Activated naive CD4-positive, alpha-beta T cell treated with anti-CD3 and anti-CD28 coated beads, Interleukin-2, amount 50 U/mL, for 16 hours (primary cell): ENCODE results near the gene NLRP13.
"Not testable (repeated sequence)": the region's sequence is repeated elsewhere in the genome, so short reads cannot be mapped to it uniquely, and the experiment has no call there.

Source experiments
- DNase-seq: peaks from one replicate; pipeline ENCODE4 v3.0.0-alpha.2; 2020

The NLRP13 gene, protein sequence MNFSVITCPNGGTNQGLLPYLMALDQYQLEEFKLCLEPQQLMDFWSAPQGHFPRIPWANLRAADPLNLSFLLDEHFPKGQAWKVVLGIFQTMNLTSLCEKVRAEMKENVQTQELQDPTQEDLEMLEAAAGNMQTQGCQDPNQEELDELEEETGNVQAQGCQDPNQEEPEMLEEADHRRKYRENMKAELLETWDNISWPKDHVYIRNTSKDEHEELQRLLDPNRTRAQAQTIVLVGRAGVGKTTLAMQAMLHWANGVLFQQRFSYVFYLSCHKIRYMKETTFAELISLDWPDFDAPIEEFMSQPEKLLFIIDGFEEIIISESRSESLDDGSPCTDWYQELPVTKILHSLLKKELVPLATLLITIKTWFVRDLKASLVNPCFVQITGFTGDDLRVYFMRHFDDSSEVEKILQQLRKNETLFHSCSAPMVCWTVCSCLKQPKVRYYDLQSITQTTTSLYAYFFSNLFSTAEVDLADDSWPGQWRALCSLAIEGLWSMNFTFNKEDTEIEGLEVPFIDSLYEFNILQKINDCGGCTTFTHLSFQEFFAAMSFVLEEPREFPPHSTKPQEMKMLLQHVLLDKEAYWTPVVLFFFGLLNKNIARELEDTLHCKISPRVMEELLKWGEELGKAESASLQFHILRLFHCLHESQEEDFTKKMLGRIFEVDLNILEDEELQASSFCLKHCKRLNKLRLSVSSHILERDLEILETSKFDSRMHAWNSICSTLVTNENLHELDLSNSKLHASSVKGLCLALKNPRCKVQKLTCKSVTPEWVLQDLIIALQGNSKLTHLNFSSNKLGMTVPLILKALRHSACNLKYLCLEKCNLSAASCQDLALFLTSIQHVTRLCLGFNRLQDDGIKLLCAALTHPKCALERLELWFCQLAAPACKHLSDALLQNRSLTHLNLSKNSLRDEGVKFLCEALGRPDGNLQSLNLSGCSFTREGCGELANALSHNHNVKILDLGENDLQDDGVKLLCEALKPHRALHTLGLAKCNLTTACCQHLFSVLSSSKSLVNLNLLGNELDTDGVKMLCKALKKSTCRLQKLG

GRCh38 chr19:55931936-55932386 lies at the start of gene NLRP13:
TSS of gene NLRP13 (minus strand) at chr19:55932336. CDS start at chr19:55932311, 25 bp downstream.
- DNase-seq = no peak

- no peak for DNase-seq
Observed at GRCh38 chr19:55980415-55980814, 48.3 kb upstream of the NLRP13 start.

GRCh38 chr19:55973982-55974381 lies 41.8 kb upstream of the NLRP13 start:
- no peak for DNase-seq

DNA sequence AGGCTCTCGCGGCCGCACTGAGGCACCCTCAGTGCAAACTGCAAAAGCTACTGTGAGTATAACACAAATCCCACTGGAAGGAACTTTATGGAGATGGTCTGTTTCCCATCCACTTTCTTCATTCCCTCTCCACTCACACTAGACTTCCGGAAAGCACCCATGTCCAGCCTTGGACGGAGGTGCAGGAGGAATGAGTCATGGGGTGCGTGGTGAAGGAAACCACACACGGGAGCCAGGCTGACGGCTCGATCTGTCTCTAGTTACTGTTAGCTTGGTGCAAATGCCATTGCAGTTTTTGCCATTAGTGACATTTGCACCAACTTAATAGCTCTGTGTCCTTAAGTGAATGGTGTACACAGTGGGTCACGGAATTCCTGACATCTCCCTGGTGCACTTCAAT lies 30.1 kb upstream of the NLRP13 start:
- DNase-seq = no peak

GRCh38 chr19:55959996-55960675 lies 28.0 kb upstream of the NLRP13 start:
- DNase-seq = no peak

- DNase-seq = no peak
Observed at GRCh38 chr19:55958356-55958755, 26.2 kb upstream of the NLRP13 start.

- DNase-seq = no peak
Observed at GRCh38 chr19:55956431-55956830, 24.3 kb upstream of the NLRP13 start.

DNA sequence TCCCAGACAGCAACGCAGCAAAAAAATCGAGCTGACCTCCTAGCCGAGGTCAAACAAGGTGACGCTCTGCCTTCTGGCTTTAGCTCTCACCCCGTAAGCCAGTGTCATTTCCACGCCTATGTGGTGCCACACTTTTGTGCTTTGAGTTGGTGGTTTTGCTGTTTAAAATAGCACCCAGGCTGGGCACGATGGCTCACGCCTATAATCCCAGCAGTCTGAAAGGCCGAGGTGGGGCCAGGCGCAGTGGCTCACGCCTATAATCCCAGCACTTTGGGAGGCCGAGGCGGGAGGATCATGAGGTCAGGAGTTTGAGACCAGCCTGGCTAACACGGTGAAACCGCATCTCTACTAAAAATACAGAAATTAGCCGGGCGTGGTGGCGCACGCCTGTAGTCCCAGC lies 18.4 kb upstream of the NLRP13 start:
- not testable (repeated sequence) for DNase-seq

DNA sequence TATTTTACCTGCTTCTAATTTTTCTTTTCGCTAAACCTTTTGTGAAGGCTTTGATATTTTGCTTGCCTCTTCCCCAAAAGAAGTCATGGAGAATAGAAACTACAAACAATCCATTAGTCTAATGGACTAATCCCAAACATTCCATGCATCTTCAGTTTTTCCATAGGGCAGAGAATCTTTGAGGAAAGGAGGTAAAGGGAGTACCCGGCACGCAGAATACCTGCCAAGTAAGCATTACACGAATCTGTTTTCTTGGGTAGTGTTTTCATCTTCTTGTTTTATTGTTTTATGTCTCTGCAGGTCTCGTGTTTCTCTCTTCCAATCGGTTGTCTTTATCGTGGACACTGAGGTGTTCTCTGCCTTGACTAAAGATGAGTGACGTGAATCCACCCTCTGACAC lies 15.4 kb upstream of the NLRP13 start, which contains the start of gene NLRP8:
NLRP8 (plus strand) TSS at position 301 of the 400 bp plus-strand sequence.
- no peak for DNase-seq

DNA sequence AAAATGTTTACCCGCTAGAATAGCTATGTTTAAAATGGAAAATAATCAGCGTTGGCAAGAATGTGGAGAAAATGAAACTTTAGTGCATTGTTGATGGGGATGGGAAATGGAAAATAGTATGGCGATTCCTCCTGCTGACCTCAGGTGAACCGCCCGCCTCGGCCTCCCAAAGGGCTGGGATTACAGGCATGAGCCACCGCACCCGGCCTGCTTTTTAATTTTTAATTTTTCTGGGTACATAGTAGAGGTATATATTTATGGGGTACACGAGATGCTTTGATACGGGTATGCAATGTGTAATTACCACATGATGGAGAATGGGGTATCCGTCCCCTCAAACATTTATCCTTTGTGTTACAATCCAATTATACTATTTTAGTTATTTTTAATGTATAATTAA lies 8.2 kb upstream of the NLRP13 start:
- DNase-seq = no peak

GRCh38 chr19:55939206-55939605 lies 7.1 kb upstream of the NLRP13 start:
- no peak for DNase-seq

DNA sequence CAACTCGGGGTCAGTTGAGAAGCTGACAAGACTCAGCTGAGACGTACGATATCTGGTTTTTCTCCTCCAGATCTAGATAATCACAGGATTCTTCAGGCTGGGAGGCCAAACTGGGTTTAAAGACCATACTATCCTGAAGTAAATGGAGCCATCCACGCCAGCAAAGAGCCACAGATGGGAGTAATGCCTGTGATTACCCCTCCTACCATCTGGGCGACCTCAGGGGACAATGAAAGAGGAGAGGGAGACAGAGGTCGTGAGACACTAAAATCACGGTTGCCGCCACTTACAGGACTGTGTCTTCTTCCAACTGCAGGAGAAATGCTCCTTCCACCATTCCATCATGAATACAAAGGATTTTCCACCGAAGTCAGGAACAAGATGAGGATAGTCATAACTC lies 3.1 kb upstream of the NLRP13 start:
- DNase-seq = no peak

GRCh38 chr19:55930996-55931515 lies 1.1 kb downstream of the NLRP13 start:
- DNase-seq = no peak

DNA sequence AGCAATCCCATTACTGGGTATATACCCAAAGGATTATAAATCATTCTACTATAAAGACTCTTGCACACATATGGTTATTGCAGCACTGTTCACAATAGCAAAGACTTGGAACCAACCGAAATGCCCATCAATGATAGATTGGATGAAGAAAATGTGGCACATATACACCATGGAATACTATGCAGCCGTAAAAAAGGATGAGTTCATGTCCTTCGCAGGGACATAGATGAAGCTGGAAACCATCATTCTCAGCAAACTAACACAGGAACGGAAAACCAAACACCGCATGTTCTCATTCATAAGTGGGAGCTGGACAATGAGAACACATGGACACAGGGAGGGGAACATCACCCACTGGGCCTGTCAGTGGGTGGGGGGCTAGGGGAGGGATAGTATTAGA lies 2.9 kb downstream of the NLRP13 start:
- not testable (repeated sequence) for DNase-seq

- DNase-seq = no peak
Observed at GRCh38 chr19:55927991-55928390, 4.1 kb downstream of the NLRP13 start.

DNA sequence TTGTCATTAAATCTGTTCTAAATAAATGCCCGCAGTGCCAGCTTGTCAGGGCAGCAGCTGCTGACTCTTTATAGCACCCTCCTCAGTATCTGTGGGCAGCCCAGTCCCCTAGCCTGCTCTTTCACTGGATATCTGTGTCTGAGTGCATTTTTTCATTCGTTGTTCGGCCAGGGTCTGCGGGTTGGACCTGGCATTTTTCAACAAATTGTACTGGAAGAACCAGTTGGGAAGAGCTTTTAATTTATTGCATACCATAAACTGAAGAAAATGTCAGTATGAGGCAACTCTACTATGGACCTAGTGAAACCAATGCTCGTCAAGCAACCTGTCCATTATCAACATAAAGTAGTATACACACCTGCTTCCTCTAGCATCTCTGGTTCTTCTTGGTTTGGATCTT lies 8.6 kb downstream of the NLRP13 start:
- no peak for DNase-seq

DNA sequence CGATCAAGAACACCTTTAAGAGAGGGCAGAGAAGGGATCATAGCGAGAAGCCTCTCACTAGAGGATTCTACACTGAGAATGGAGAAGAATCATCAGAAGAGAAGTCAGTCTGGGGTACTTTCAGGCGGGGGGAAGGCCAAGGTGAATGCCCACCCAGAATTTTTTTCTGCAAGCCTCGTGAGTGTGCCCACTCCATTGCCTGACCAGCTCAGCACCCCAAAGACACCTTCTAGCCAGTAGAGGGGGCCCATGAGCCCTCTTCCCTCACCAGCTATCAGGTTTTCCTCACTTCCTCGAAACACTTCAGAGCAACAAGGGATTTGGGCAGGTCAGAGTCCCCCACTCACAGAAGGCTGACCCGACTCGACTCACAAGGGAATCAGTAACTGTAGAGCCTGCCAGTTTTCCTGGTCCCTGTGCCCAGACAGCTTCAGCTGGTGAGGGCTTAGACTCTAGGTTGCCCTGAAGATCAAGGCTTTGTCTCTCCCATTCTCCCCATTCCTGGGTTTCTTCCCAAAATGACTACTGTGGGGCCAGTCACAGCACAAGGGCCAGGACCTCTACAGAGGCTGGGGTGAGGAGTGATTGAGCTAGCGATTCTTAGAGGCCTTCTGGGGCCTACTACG lies 18.4 kb downstream of the NLRP13 start:
- DNase-seq = no peak

- no peak for DNase-seq
Observed at GRCh38 chr19:55912916-55913315, 19.2 kb downstream of the NLRP13 start.

GRCh38 chr19:55909801-55910200 lies 22.3 kb downstream of the NLRP13 start:
- no peak for DNase-seq

GRCh38 chr19:55907746-55908145 lies 24.4 kb downstream of the NLRP13 start:
- no peak for DNase-seq

DNA sequence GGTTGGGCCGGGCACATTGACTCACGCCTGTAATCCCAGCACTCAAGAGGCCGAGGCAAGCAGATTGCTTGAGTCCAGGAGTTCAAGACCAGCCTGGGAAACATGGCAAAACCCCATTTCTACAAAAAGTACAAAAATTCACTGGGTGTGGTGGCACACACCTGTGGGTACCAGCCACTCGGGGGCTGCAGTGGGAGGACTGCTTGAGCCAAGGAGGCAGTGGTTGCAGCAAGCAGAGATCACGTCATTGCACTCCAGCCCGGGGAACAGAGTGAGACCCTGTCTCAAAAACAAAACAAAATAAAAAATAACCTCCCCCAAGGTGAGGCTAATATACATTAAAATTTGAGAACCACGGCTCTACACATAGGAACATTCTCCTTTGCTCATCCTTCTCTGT lies 24.9 kb downstream of the NLRP13 start:
- no peak for DNase-seq
